GM19463 (cell line): ENCODE results near the gene PARD3.
A peak's percentile ranks its signal among the peaks of the same experiment; 100 is the strongest.

Source experiments
- ATAC-seq: cut with Tn5 transposase; IDR thresholded peaks from one replicate; pipeline ENCODE4 v1.9.1; 2021; ENCODE audit warnings: mild to moderate bottlenecking, moderate library complexity; ENCODE audit not compliant: unreplicated experiment

PARD3 gene

DNA sequence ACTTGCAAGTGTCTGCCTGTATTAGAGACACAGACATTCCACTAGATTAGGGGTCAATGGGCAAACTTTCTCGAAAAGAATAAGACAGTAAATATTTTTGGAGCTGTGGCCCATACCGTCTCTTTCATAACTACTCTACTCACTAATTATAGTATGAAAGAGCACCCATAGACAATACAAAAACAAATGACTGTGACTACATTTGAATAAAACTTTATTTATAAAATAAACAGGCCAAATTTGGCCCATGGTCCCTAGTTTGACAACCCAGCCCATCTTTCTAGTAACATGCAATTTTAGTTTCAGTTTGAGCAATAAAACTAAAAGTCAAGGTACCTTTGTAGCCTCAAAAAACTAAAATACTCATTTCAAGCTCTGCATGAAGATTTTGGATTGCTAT is 294.6 kb downstream of the PARD3 start:
- no peak for ATAC-seq

DNA sequence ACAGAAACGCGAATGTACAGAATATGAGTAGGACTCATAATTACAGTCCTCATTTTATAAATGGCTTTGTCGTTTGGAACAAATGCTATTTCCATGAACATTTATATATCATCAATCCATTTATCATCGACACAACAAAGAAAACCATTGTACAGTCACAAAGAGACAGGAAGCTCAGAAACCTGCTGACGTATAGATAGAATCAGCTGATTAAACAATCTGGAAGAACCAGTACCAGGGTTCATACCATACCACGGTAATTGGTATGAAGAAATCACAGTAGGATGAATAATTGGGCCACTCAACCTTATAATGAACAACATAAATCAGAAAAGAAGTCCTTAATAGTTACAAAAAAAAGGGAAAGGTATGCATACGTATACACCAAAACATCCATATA is 295.0 kb downstream of the PARD3 start:
- ATAC-seq = no peak

DNA sequence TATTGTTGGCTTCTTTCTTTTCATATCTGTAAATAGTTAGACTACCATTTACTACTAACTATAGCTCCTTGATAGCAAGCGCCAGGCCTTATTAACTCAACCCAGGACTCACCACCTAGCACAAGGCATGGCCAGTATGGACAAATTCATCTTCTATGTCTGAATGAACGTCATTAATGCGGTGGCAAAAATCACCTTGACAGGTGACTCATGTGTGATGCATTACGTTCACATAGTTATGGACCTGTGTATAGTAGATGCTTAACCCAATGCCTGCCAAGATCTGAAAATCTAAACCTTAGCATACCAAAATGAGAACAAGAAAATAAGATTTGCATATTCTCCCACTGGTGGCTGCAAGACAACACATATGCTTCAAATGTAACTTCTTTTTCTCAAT is 300.8 kb downstream of the PARD3 start:
- no peak for ATAC-seq

DNA sequence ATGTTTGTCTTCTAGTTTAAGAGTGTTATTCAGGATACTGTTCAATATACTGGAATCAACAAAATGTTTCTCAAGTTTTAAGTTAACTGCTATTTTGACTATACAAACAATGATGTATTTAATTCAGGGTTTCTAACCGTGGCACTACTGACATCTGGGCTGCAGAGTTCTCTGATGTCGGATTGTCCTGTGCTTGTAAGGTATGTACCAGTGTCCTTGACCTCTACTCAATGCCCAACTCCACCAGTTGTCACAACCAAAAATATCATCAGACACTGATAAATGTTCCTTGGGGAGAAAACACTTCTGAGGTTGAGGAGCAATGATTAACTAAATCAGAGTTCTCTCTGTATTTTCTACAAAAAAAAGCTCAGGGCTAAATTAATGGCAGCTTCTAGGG is 301.5 kb downstream of the PARD3 start:
- no peak for ATAC-seq

DNA sequence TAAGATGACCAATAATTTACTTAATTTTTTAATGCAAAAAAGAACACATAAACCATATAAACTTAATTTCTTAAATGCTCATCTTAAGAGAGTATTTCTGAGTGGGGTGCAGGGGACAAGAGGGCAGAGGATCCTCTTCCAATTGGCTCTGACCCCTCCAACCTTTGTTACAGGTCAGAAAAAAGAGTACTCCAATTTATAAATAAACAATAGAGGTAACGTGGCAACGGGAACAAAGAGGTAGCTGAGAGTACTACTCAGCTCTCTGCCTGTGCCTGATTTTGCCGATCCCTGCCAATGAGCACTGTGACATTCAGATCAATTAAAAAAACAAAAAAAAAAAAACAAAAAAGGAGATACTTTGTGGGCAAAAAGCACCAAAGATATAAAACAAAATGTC is 307.9 kb downstream of the PARD3 start:
- no peak for ATAC-seq

DNA sequence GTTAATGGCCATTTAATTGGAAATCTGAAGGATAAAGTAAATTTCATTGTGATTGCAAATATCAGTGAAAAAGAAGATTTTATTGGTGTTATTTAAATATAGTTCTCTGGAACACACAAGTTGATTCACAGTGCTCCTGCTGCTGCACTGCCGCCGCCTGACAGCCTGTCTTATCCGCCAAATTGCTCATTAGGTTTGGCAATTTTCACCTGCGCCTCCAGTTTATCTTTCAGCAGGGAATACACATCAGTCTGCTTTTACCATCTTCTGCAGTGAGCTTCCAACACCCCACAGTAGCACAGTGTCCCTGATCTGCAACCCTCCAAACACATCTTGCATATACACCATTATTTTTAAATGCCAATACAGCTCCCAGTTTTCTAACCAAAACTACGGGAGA is 308.3 kb downstream of the PARD3 start:
- no peak for ATAC-seq

DNA sequence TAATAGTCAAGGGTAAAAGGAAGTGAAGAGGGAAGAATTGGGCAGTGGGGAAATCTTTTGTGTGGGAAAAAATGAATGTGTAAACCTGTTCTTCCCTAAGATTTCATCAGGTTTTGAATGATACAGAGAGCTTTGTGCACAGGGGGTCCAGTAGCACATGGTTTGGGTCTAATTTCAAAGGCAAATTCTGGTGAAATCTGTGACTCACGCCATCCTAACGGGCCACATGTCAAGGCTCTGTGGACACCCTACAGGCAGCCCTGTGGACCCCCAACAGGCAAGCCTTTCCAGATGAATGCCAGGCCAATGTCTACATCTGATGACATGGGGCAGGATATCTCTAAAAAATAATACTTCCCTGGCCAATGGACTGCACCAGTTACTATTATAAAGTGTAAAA is 309.8 kb downstream of the PARD3 start:
- no peak for ATAC-seq

DNA sequence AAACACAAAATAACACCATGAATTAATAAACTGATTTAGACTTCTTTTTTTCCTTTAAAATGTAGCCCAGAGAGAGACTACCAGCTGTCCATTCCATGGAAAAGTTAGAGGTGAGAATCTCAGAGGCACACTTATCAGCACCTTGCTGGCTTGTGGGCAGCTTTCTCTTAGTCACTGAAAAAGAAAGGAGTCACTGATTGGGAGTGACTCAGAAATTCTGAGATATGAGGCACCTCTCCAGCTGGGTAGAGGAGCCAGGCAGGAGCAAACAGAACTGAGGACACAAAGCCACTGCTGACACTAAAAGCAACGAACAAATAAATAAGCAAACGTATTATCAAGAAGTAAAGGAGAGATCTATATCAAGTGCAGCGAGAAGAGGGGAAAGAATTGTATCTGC is 310.6 kb downstream of the PARD3 start:
- peak; percentile 73 for ATAC-seq

DNA sequence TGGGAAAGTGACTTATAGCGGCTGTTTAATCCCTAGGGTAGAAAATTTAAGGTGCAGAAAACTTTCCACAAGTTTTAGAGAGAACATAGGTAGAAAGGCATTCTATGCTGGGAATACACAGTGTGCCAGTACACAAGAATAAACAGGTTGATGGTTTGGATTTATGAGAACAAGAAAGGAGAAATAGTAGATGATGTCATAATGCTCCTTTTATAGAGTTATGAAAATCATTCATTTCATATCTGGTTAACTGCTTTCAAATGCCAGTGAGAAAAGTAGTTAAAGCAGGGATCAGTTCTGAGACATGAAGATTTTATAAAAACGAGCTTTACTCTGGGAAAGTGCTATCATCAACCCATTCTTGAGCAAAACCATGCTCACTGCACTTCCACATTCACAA is 311.4 kb downstream of the PARD3 start:
- no peak for ATAC-seq

DNA sequence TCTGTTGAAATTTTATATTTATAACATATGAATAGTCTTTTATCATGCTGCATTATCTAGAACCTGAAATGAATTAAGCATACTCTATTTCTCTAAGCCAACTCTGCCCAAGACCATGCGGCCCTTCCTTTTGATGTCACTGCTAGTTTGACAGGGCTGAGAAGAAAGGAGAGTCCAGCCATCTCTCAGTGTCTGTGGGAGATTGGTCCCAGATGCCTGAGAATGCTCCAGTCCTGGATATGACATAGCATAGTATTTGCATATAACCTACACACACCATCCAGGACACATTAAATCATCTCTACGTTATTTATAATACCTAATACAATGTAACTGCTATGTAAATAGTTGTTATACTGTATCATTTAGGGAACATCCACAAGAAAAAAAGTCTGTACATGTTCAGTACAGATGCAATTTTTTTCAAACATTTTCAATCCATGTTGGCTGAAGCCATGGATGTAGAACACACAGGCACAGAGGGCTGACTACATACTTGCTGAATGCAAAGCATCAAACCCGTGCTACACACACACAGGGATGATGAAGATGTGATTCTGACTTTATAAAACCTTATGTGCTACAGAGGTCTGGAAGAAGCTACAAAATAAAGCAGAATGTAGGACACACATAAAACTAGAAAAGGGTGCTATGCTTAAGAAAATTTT is 315.4 kb downstream of the PARD3 start:
- ATAC-seq = no peak

DNA sequence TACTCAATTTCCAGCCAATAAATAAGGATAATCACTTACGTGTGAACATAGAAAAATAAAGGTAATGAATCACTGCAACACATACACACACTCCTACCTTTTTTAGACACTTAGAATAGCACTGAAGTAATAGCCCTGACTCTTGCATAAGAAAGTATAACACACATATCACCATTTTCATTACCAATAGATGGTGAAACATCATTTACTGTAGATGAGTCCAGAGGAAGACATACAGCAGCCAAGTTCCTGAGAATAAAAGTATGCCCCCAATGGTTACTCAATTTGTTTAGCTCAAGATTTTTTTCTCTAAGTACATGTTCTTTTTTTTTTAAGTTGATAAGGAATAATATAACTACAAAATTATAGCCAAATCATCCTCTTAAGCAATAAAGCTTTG is 316.3 kb downstream of the PARD3 start:
- no peak for ATAC-seq

DNA sequence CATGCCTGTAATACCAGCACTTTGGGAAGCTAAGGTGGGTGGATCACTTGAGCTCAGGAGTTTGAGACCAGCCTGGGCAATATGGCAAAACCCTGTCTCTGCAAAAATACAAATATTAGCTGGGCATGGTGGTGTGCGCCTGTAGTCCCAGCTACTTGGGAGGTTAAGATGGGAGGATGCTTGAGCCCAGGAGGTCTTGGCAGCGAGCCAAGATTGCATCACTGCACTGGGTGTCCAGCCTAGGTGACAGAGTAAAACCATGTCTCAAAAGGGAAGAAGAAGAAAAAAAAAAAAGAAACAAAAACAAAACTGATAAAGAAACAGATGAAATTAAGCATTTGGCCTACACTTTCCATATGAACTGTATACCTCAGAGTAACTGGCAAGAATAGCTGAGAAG is 319.2 kb downstream of the PARD3 start:
- ATAC-seq = no peak

DNA sequence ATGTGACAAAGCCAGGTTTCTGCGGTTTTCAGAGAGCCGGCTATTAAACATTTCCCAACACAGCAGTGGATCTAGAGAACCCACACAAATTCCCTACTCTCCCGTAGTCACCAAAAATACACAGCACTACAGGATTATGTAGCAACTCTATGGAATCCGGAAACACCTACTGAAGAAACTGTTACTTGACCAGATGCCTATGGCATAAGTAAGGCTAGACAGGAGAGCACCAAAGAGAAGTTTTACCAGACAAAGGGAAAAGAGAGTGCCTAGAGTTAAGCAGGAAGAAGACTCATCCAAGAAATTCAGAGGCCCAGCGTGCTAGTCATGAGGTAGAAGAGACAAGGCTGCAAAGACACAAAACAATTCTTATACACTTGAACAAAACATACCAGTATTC is 321.1 kb downstream of the PARD3 start:
- no peak for ATAC-seq

DNA sequence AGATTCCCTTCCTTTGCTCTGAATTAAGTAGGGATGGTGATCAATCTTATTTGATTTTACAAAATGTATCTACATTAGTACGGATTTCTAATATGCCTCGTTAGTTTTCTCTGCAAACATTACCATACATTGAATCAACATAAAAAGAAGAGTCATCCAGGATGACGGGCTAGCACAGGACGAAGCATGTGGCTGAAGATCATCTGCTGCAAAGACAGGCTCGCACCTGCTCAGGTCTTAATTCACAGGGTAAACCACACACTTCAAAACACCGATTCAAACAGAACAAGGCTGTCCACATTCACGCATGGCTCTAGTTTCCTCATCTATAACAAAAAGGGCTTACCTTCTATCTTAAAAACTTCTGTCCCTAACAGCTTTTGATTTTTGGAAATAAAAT is 323.0 kb downstream of the PARD3 start:
- no peak for ATAC-seq

DNA sequence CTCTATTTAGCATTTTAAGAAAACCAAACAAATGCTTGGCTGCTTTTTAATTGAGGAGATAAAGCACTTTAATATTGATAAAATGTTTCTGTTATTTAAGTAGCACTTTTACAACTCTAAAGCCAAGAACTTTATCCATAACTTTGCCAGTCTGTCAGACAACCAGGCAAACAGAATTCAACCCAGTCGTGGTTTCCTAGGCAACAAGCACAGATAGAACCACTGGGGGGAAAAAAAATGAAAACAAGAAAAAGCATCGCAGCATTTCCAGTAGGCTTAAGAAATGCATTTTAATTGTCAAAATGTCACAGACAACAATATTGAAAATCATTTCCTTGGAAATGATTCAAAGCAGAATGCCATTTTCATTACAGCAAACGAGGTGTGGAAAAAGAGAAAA is 323.4 kb downstream of the PARD3 start:
- no peak for ATAC-seq

DNA sequence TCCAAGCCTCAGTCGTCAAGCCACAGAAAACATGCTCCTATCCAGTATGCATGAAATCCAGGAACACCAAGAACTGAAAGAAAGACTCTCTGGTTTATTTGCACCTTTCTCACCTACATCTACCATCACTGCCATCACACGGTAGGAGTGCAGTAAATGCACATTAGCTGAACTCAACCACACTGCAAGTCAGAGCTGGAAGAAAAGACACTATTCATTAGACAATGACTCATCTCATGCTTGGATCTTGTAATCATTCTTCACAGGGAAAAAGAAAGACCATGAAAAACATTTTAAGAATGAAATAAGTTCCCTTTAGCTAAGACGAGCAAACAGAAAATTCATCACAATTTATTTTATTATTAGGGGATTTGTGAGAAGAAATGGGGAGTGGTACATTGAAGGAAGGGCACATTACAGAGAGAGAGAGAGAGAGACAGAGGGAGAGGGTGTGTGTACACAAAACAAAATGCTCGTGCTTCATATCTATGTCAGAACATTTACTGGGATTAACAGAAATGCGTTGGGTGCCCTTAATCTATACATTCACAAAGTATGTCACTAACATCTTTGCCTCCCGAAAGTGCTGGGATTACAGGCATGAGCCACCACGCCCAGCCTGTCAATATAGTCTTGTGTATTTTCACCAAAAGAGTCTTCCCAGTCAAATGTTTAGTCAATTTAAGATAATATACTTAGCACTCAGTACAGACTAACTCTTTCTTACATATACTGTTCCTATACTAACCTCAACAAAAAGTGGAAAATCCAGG is 324.9 kb downstream of the PARD3 start:
- ATAC-seq = no peak

DNA sequence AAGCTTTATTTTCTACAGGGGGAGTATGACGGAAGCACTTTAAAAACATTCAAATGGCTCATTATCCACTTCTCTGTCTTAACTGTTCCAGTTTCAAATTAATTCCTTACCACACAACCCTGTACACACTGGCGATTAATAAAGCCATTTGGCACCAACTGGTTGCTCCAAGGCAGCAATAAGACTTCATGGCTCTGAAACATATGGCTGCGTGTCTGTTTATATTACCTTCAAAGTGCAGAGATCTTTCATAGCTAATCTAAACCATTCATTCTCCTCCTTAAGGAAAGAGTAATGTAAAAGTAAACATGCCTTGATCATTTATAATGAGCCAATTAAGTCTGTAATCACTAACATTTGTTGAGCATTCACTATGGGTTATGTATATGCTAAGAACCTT is 325.7 kb downstream of the PARD3 start:
- ATAC-seq = no peak

DNA sequence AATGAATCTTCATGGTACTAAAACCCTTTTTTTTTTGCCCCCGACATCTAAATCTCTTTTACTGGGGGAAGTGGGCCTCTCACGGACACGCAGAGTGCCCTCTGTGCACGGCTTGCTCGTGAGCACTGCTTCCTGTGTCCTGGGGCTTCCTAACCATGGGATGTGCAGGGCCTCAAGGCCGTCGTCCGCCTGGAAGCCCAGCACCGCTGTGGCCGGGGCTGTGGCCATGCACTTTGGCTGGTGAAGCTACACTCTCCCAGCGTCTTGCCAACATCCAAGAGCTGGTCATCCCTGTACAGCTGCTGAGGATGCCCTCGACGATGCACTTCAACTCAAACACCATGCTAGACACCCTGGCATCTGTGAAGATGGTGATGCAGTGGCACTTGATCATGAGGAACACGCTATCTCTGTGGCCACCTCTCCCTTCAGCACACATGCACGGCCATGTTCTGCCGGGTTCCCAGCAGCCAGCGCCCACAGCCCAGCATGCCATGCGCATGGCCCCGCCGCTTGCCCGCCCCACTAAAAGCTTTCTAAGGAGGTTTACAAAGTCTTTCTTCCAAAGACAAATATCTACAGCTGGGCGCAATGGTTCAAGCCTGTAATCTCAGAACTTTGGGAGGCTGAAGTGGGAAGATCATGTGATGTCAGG is 326.5 kb downstream of the PARD3 start:
- ATAC-seq = no peak

DNA sequence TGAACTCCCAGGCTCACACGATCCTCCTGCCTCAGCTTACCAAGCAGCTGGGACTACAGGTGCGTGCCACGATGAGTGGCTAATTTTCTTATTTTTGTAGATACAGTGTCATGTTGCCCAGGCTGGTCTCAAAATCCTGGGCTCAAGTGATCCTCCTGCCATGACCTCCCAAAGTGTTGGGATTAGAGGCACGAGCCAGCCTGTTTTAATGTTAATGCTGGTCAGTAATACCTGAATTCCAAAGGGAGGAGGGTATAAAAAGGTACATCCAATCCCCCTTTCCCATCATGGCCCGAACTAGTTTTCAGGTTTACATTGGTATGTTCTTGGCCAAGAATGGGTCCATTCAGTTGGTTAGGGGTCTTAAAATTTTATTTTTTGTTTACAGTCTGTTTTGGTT is 329.1 kb downstream of the PARD3 start:
- no peak for ATAC-seq

DNA sequence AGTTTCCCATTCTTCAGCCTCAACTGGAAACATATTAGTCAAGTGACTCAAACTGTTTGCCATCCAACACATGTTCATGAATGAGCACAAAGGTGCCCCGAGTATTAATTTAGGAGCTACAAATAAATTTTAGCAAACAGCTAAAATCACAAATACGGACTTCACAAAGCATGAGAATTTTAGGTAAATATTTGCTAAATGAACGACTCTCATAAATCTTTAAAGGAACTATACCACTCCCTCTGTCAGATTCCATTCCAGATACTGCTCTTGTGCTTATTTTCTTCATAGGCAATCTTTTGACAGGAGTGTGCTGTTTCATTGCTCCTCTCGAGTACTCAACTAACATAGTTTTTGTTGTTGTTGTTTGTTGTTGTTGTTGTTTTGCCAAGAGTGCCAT is 330.9 kb downstream of the PARD3 start:
- ATAC-seq = no peak

DNA sequence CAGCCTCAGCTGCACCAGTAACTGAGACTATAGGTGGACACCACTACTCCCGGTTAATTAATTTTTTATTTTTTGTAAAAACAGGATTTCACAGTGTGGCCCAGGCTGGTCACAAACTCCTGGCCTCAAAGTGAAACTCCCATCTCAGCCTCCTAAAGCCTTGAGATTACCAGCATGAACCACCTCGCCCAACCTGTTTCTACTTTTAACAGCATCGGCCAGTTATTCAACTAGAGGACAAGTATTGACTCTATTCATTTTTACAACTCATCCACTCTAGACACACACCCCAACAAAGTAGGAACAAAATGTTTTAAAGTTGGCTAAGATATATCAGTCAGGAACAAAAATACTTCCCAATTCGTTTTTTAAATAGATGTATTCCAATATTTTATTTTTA is 334.8 kb downstream of the PARD3 start:
- no peak for ATAC-seq

DNA sequence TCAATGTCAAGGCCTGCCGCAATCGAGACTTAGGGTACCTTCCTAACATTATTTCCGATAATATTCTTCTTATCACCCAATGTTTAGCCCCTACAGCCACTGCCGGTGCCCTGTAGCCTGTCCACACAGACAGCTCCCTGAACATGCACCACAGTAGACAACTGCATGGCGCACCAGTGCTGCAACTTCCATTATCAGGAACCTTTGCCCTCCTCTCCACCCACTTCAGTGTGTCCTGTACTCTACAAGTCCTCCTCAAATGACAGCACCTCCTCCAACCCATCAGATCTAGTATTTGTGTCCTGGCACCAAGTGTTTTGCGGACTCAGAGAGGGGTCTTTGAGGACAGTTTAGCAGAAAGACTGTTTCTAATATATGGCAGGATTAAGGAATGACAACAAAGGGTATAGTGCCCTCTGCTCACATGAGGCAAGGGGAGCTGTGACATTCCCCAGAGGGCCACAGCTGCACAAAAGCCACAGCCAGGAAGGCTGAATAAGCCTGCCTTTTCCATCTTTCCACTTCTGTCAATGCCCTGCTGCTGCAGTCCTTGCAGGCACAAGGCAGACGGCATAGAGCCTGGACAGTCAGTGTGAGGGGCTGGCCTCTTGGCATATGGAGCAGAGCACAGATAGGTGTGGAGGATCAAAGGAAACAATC is 335.4 kb downstream of the PARD3 start:
- ATAC-seq = no peak
